PC-9 (cell line): ENCODE results near the gene CACNA2D4. TPM values are rescaled to one million over a fixed set of nuclear protein-coding genes. Genes with fewer than 3 reads are reported as not detected.

Experiments used
- BruUV-seq: library from RNA; stranded (reverse); fragments of 400-500 nt; replicated peaks from 2 replicates; lab custom pipeline; 2021; lab: Mats Ljungman, UMichigan
- CTCF ChIA-PET: fragments of 300-600 bp; sonication (Branson Sonifier 250); formaldehyde crosslinking; loops from one replicate; lab custom pipeline; 2022; ENCODE audit warnings: antibody characterized with exemption; lab: Charles Lee
- POLR2A ChIA-PET: fragments of 300-600 bp; sonication (Branson Sonifier 250); formaldehyde crosslinking; loops from one replicate; lab custom pipeline; 2022; ENCODE audit warnings: antibody characterized with exemption; ENCODE audit not compliant: unreplicated experiment; lab: Charles Lee
- DNase-seq, 2 experiments: peaks; one replicate each; pipeline versions ENCODE4 v3.0.0 to v3.0.0-alpha.2; 2015 to 2022; ENCODE audit warnings: mixed read lengths in 1 of 2
- H2AFZ ChIP-seq: fragments of 200-600 bp; sonication (generic); 2 replicates; pipeline ENCODE4 v1.8.1; 2017; ENCODE audit warnings: antibody characterized with exemption
- H3F3A ChIP-seq: fragments of 200-600 bp; sonication (generic); 2 replicates; pipeline ENCODE4 v1.8.1; 2017; ENCODE audit warnings: antibody characterized with exemption, mild to moderate bottlenecking, low read depth; ENCODE audit not compliant: insufficient read depth
- H3K27ac ChIP-seq: fragments of 200-600 bp; sonication (generic); 2 replicates; pipeline ENCODE4 v1.6.1; 2016; ENCODE audit warnings: mixed run types
- H3K27me3 ChIP-seq: fragments of 200-600 bp; sonication (generic); 2 replicates; pipeline ENCODE4 v1.6.1; 2016; ENCODE audit warnings: low read depth, mixed run types; ENCODE audit not compliant: insufficient read depth
- H3K36me3 ChIP-seq: fragments of 200-600 bp; sonication (generic); 2 replicates; pipeline ENCODE4 v1.6.1; 2016; ENCODE audit warnings: low read depth, mixed run types
- H3K4me1 ChIP-seq: fragments of 200-600 bp; sonication (generic); replicated peaks from 2 replicates; pipeline ENCODE4 v1.6.1; 2016; ENCODE audit warnings: mixed run types; ENCODE audit not compliant: insufficient read depth
- H3K4me2 ChIP-seq: fragments of 200-600 bp; sonication (generic); 2 replicates; pipeline ENCODE4 v1.6.1; 2017; ENCODE audit warnings: mixed run types
- H3K4me3 ChIP-seq: fragments of 200-600 bp; sonication (generic); 2 replicates; pipeline ENCODE4 v1.6.1; 2016; ENCODE audit warnings: mixed run types
- H3K79me2 ChIP-seq: fragments of 200-600 bp; sonication (generic); 2 replicates; pipeline ENCODE4 v1.6.1; 2017; ENCODE audit warnings: low read depth, mixed run types
- H3K9me2 ChIP-seq: fragments of 200-600 bp; sonication (generic); 2 replicates; pipeline ENCODE4 v1.8.1; 2017; ENCODE audit warnings: mild to moderate bottlenecking; ENCODE audit not compliant: insufficient read depth
- H3K9me3 ChIP-seq: fragments of 200-600 bp; sonication (generic); 2 replicates; pipeline ENCODE4 v1.8.1; 2016; ENCODE audit warnings: low read depth; ENCODE audit not compliant: insufficient read depth
- H4K20me1 ChIP-seq: fragments of 200-600 bp; sonication (generic); 2 replicates; pipeline ENCODE4 v1.8.1; 2017; ENCODE audit not compliant: insufficient read depth
- CTCF ChIP-seq: fragments of 200-600 bp; sonication (generic); conservative IDR thresholded peaks from 2 replicates; pipeline ENCODE4 v1.6.1; 2017; ENCODE audit warnings: mixed run types, antibody characterized with exemption, mild to moderate bottlenecking, moderate library complexity
- EZH2 ChIP-seq: fragments of 200-600 bp; sonication (generic); IDR thresholded peaks from 2 replicates; pipeline ENCODE4 v1.8.0; 2017; ENCODE audit warnings: antibody characterized with exemption, low read depth
- intact Hi-C: fragments of 100-400 bp; cut with micrococcal nuclease; formaldehyde crosslinking; loops from one replicate; pipeline ENCODE4 v1.10.0; 2022; ENCODE audit not compliant: unreplicated experiment
- total RNA-seq: library from RNA; stranded (reverse); gene quantifications from 2 replicates; pipeline ENCODE4 v1.2.3, GENCODE V29; 2021

CACNA2D4 gene
- total RNA-seq, 1 experiment from 2014 or later, result not detected

- H3K4me1 ChIP-seq, result peaks cover 21% of the 10 kb centered on the region
- peaks cover 99% of the 10 kb centered on the region for H3K27me3 ChIP-seq
- H4K20me1 ChIP-seq, result peaks cover 6% of the 10 kb centered on the region; the same call in 1 of the 2 replicates
- H3K9me3 ChIP-seq, result no peaks in the 10 kb centered on the region
- TF ChIP-seq CTCF (no peak), EZH2 (no peak)
- no peak overlapping the region for H3K4me2 ChIP-seq
- H3K9me2 ChIP-seq, result no peaks in the 10 kb centered on the region
- H3K4me3 ChIP-seq, result no peak overlapping the region
- H3F3A ChIP-seq, result no peaks in the 10 kb centered on the region; the same call in 1 of the 2 replicates
- H3K79me2 ChIP-seq, result no peaks in the 10 kb centered on the region
- ChIA-PET POLR2A (no interaction called here), CTCF (no interaction called here)
- H3K36me3 ChIP-seq, result no peaks in the 10 kb centered on the region
- H2AFZ ChIP-seq, result no peak overlapping the region
- BruUV-seq, result no TSS peak
- no peak overlapping the region for H3K27ac ChIP-seq
- intact Hi-C loops, result no loop called here
- no peak for DNase-seq
Observed at GRCh38 chr12:1833596-1834028, 84.8 kb downstream of the CACNA2D4 start.

GRCh38 chr12:1832801-1833595, 85.5 kb downstream of the CACNA2D4 start:
- DNase-seq, result peak in 1 of 2 experiments; percentile 30
- H3K4me1 ChIP-seq, result peaks cover 17% of the 10 kb centered on the region
- peaks cover 99% of the 10 kb centered on the region for H3K27me3 ChIP-seq
- no peak overlapping the region for H3K4me2 ChIP-seq
- no peak overlapping the region for H2AFZ ChIP-seq
- no peaks in the 10 kb centered on the region for H3K36me3 ChIP-seq
- POLR2A ChIA-PET, result no interaction called here
- TF ChIP-seq CTCF, result no peak
- TF ChIP-seq EZH2, result peak; percentile 18; the same call in 1 of the 2 replicates
- H4K20me1 ChIP-seq, result peaks cover 6% of the 10 kb centered on the region; the same call in 1 of the 2 replicates
- H3K9me2 ChIP-seq, result no peaks in the 10 kb centered on the region
- no peaks in the 10 kb centered on the region; the same call in 1 of the 2 replicates for H3F3A ChIP-seq
- intact Hi-C loops, result no loop called here
- CTCF ChIA-PET, result no interaction called here
- no TSS peak for BruUV-seq
- no peaks in the 10 kb centered on the region for H3K9me3 ChIP-seq
- H3K27ac ChIP-seq, result no peak overlapping the region
- no peaks in the 10 kb centered on the region for H3K79me2 ChIP-seq
- H3K4me3 ChIP-seq, result no peak overlapping the region

- H3K9me2 ChIP-seq, result no peaks in the 10 kb centered on the region
- TF ChIP-seq EZH2, result no peak
- TF ChIP-seq CTCF, result no peak
- peak; percentile 68 to 86 for DNase-seq
- H3K9me3 ChIP-seq, result no peaks in the 10 kb centered on the region
- POLR2A ChIA-PET, result no interaction called here
- no peaks in the 10 kb centered on the region for H3K79me2 ChIP-seq
- no peak overlapping the region for H3K4me2 ChIP-seq
- H3K4me3 ChIP-seq, result no peak overlapping the region
- no peaks in the 10 kb centered on the region for H3K4me1 ChIP-seq
- no peak overlapping the region for H3K27ac ChIP-seq
- H3F3A ChIP-seq, result no peaks in the 10 kb centered on the region
- intact Hi-C loops, result no loop called here
- peaks cover 99% of the 10 kb centered on the region for H3K27me3 ChIP-seq
- H2AFZ ChIP-seq, result no peak overlapping the region
- no TSS peak for BruUV-seq
- H3K36me3 ChIP-seq, result no peaks in the 10 kb centered on the region
- H4K20me1 ChIP-seq, result peaks cover 6% of the 10 kb centered on the region; the same call in 1 of the 2 replicates
- CTCF ChIA-PET, result interaction anchor here (0.6 kb wide), 1 partner anchor 1369 kb away, joined by 3 read pairs; no protein-coding TSS in a partner anchor
Observed at GRCh38 chr12:1830981-1831963, 87.2 kb downstream of the CACNA2D4 start.
